Activated CD4-positive, alpha-beta T cell treated with anti-CD3 and anti-CD28 coated beads, Interleukin-2, Interleukin-4, amounts not matched to agents 100 ng/mL and 50 ng/mL, durations not matched to agents 16 hours and 8 hours (primary cell): Measurements from ENCODE around the gene RELL2.
A peak's percentile ranks its signal among the peaks of the same experiment; 100 is the strongest.

Source experiments
- DNase-seq: peaks from one replicate; pipeline ENCODE4 v3.0.0-alpha.2; 2020; ENCODE audit warnings: low spot score

Gene RELL2

GRCh38 chr5:141618804-141619554, 17.8 kb upstream of the RELL2 start, which contains the start of gene DIAPH1:
Gene DIAPH1 (minus strand): TSS chr5:141619000. CDS start chr5:141618914, 86 bp downstream.
- peak; percentile 98 for DNase-seq

GRCh38 chr5:141623186-141623585, 13.6 kb upstream of the RELL2 start:
- peak; percentile 41 for DNase-seq

GRCh38 chr5:141623611-141624010, 13.2 kb upstream of the RELL2 start:
- no peak for DNase-seq

GRCh38 chr5:141628175-141628788, 8.5 kb upstream of the RELL2 start:
- no peak for DNase-seq

- DNase-seq, result no peak
Observed at GRCh38 chr5:141630570-141631140, 6.1 kb upstream of the RELL2 start.

- no peak for DNase-seq
Observed at GRCh38 chr5:141632650-141633049, 4.1 kb upstream of the RELL2 start.

GRCh38 chr5:141633871-141634561, 2.8 kb upstream of the RELL2 start:
- peak; percentile 43 for DNase-seq

- no peak for DNase-seq
Observed at GRCh38 chr5:141634720-141635119, 2.1 kb upstream of the RELL2 start.

GRCh38 chr5:141635646-141636045, 1.2 kb upstream of the RELL2 start:
- DNase-seq, result no peak

GRCh38 chr5:141636106-141636412, 738 bp upstream of the RELL2 start:
- DNase-seq, result no peak

GRCh38 chr5:141637123-141637766, 448 bp downstream of the RELL2 start:
- DNase-seq, result peak; percentile 37

- DNase-seq, result peak; percentile 70
Observed at GRCh38 chr5:141637767-141638419, 1.1 kb downstream of the RELL2 start.

GRCh38 chr5:141638771-141639170, 2.0 kb downstream of the RELL2 start:
- no peak for DNase-seq

- no peak for DNase-seq
Observed at GRCh38 chr5:141639357-141640050, 2.7 kb downstream of the RELL2 start.

- DNase-seq, result no peak
Observed at GRCh38 chr5:141640051-141640415, 3.2 kb downstream of the RELL2 start.

GRCh38 chr5:141640698-141641097, 3.9 kb downstream of the RELL2 start:
- DNase-seq, result no peak

GRCh38 chr5:141641634-141642267, 5.0 kb downstream of the RELL2 start:
- DNase-seq, result peak; percentile 75

GRCh38 chr5:141646026-141646425, 9.2 kb downstream of the RELL2 start:
- no peak for DNase-seq

- no peak for DNase-seq
Observed at GRCh38 chr5:141647242-141647641, 10.4 kb downstream of the RELL2 start.

GRCh38 chr5:141647851-141648250, 11.1 kb downstream of the RELL2 start:
- DNase-seq, result no peak
